ENCODE results near the gene DNAJC17. TPM values are rescaled to one million over a fixed set of nuclear protein-coding genes. Genes with fewer than 3 reads are reported as not detected.

DNAJC17 gene
- total RNA-seq, 1 donor = 14.8 TPM

DNA sequence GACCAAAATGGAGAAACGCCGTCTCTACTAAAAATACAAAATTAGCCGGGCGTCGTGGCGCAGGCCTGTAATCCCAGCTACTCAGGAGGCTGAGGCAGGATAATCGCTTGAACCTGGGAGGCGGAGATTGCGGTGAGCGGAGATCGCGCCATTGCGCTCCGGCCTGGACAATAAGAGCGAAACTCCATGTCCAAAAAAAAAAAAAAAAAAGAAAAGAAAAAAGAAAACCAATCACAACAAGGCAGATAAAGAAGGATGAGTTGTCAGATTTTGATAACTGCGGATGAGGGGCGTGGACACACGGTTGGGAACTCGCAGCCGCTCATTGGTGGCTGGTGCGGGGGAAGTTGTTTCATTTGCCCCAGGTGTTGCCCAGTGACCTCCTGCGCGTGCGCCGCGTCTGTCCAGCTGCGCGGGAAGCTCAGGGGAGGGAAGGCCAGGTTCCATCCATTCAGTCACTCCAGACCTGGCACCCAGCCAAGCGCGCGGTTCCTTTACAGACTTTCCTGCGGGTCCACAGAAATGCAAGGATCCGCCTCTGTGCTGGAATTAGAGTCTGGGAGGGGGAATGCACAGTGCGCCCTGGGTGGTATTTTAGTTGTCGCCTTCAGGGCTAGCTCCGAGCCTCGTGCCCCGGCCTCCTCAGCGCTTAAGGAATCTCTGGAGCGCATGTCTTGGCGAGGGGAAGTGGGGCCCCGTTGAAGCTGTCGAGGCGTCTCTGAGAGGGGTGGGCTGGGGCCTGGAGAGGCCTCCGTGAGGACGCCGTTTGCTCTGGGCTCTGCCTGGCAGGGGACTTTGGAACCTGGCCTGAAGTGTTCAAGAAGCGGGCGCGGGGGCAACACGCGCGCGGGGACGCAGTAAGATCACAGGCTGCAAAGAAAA lies 44.1 kb downstream of the DNAJC17 start:
- Histone ChIP-seq H3K9me3 (ENCODE audit: low read depth, low read length) (no peaks in the 10 kb centered on the region), H3K36me3 (ENCODE audit: insufficient read depth, low read length) (no peaks in the 10 kb centered on the region), H3K4me2 (ENCODE audit: insufficient read depth, low read length) (peak overlapping the region; percentile 93), H2AFZ (ENCODE audit: low read length) (peak overlapping the region; percentile 83), H4K20me1 (ENCODE audit: insufficient read depth, low read length) (peaks cover 8% of the 10 kb centered on the region), H3K4me3 (ENCODE audit: insufficient read depth, low read length) (peak overlapping the region; percentile 73), H3K79me2 (ENCODE audit: insufficient read depth, low read length) (no peaks in the 10 kb centered on the region), H3K27me3 (ENCODE audit: insufficient read depth, low read length) (peaks cover 6% of the 10 kb centered on the region), H3K27ac (ENCODE audit: low read depth, low read length) (no peak overlapping the region), H3K4me1 (ENCODE audit: insufficient read depth, low read length) (peaks cover 43% of the 10 kb centered on the region)
- TF ChIP-seq CTCF (IDR thresholded peaks at IDR 0.05; ENCODE audit: extremely low read depth, low read depth, low read length) = no peak
- DNase-seq (ENCODE audit: insufficient read length, low spot score, missing footprints) = peak; percentile 85

GRCh38 chr15:40759961-40760360 lies 47.3 kb downstream of the DNAJC17 start:
- DNase-seq (ENCODE audit: insufficient read length, low spot score, missing footprints) = no peak
- H4K20me1 ChIP-seq (ENCODE audit: insufficient read depth, low read length) = no peaks in the 10 kb centered on the region
- H3K4me2 ChIP-seq (ENCODE audit: insufficient read depth, low read length) = no peak overlapping the region
- peaks cover 6% of the 10 kb centered on the region for H3K27me3 ChIP-seq (ENCODE audit: insufficient read depth, low read length)
- H3K27ac ChIP-seq (ENCODE audit: low read depth, low read length) = no peak overlapping the region
- peaks cover 20% of the 10 kb centered on the region for H3K4me1 ChIP-seq (ENCODE audit: insufficient read depth, low read length)
- no peak overlapping the region for H2AFZ ChIP-seq (ENCODE audit: low read length)
- no peak for TF ChIP-seq CTCF (IDR thresholded peaks at IDR 0.05; ENCODE audit: extremely low read depth, low read depth, low read length)
- no peaks in the 10 kb centered on the region for H3K36me3 ChIP-seq (ENCODE audit: insufficient read depth, low read length)
- H3K4me3 ChIP-seq (ENCODE audit: insufficient read depth, low read length) = no peak overlapping the region
- H3K79me2 ChIP-seq (ENCODE audit: insufficient read depth, low read length) = peaks cover under 1% of the 10 kb centered on the region
- H3K9me3 ChIP-seq (ENCODE audit: low read depth, low read length) = no peaks in the 10 kb centered on the region

- Histone ChIP-seq H3K9me3 (ENCODE audit: low read depth, low read length) (no peaks in the 10 kb centered on the region), H3K4me2 (ENCODE audit: insufficient read depth, low read length) (no peak overlapping the region), H3K36me3 (ENCODE audit: insufficient read depth, low read length) (peaks cover 9% of the 10 kb centered on the region), H2AFZ (ENCODE audit: low read length) (no peak overlapping the region), H3K4me3 (ENCODE audit: insufficient read depth, low read length) (no peak overlapping the region), H4K20me1 (ENCODE audit: insufficient read depth, low read length) (no peaks in the 10 kb centered on the region), H3K27me3 (ENCODE audit: insufficient read depth, low read length) (peaks cover 6% of the 10 kb centered on the region), H3K79me2 (ENCODE audit: insufficient read depth, low read length) (peaks cover 29% of the 10 kb centered on the region), H3K27ac (ENCODE audit: low read depth, low read length) (no peak overlapping the region), H3K4me1 (ENCODE audit: insufficient read depth, low read length) (peaks cover 6% of the 10 kb centered on the region)
- DNase-seq (ENCODE audit: insufficient read length, low spot score, missing footprints) = no peak
- no peak for TF ChIP-seq CTCF (IDR thresholded peaks at IDR 0.05; ENCODE audit: extremely low read depth, low read depth, low read length)
Observed at GRCh38 chr15:40756938-40757337, 50.3 kb downstream of the DNAJC17 start.

DNA sequence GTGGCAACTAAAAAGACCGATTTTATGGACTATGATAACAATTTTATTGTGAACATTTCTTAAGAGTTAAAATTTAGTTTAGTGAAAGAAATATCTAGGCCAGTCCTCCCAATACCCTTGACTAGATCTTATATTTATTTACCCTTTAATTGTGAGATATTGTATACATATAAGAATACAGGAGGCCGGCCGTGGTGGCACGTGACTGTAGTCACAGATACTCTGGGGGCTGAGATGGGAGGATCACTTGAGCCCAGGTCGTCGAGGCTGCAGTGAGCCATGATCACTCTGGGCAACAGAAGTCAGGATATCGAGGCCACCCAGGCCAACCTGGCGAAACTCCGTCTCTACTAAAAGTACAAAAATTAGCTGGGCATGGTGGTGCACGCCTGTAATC lies 51.5 kb downstream of the DNAJC17 start:
- DNase-seq (ENCODE audit: insufficient read length, low spot score, missing footprints) = no peak
- no peak for TF ChIP-seq CTCF (IDR thresholded peaks at IDR 0.05; ENCODE audit: extremely low read depth, low read depth, low read length)
- Histone ChIP-seq H2AFZ (ENCODE audit: low read length) (peak overlapping the region; percentile 93), H4K20me1 (ENCODE audit: insufficient read depth, low read length) (no peaks in the 10 kb centered on the region), H3K79me2 (ENCODE audit: insufficient read depth, low read length) (peaks cover 38% of the 10 kb centered on the region), H3K4me3 (ENCODE audit: insufficient read depth, low read length) (peak overlapping the region; percentile 93), H3K27me3 (ENCODE audit: insufficient read depth, low read length) (peaks cover 6% of the 10 kb centered on the region), H3K27ac (ENCODE audit: low read depth, low read length) (peak overlapping the region; percentile 79), H3K9me3 (ENCODE audit: low read depth, low read length) (no peaks in the 10 kb centered on the region), H3K4me2 (ENCODE audit: insufficient read depth, low read length) (peak overlapping the region; percentile 88), H3K4me1 (ENCODE audit: insufficient read depth, low read length) (peaks cover 6% of the 10 kb centered on the region), H3K36me3 (ENCODE audit: insufficient read depth, low read length) (peaks cover 19% of the 10 kb centered on the region)

Data from osteoblast (primary cell).